ENCODE results near the gene S1PR4. TPM values are rescaled to one million over a fixed set of nuclear protein-coding genes. Genes with fewer than 3 reads are reported as not detected.
"Not testable (repeated sequence)": the region's sequence is repeated elsewhere in the genome, so short reads cannot be mapped to it uniquely, and the experiment has no call there.

S1PR4 gene
- total and polyA plus RNA-seq, 2 experiments from 2014 or later: 0.07 TPM; not detected in 1

DNA sequence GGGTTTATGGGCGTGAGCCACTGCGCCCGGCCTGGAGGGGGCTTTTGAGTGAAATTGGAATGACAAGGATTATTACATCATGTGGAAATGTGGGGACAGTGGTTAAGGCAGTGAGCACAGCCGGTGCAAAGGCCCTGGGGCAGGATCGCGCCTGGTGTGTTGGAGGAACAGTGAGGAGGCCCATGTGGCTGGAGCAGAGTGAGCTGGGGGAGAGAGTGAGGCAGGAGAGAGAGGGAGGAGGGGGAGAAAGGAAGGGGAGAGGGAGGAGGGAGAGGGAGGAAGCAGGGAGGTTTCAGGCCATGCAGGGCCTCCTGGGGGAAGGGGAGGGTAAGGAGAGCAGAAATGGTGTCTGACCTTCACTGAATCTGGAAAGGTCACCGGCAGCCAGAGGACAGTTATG is 34.6 kb downstream of the S1PR4 start:
- Histone ChIP-seq H3K27ac (no peak overlapping the region), H3K9me2 (replicated peaks; ENCODE audit: insufficient read depth) (no peaks in the 10 kb centered on the region), H3K4me1 (ENCODE audit: insufficient read depth) (no peaks in the 10 kb centered on the region), H3K4me2 (no peak overlapping the region), H3K36me3 (replicated peaks; ENCODE audit: insufficient read depth, low read depth) (no peaks in the 10 kb centered on the region), H3K4me3 (no peak overlapping the region), H3K9me3 (ENCODE audit: low read depth) (no peaks in the 10 kb centered on the region), H2AFZ (no peak overlapping the region), H3K79me2 (no peaks in the 10 kb centered on the region), H3K27me3 (no peaks in the 10 kb centered on the region), H4K20me1 (ENCODE audit: insufficient read depth, poor library complexity, severe bottlenecking) (no peaks in the 10 kb centered on the region)
- no peak for DNase-seq (ENCODE audit: low spot score)
- no peak for TF ChIP-seq EZH2phosphoT487 (IDR thresholded peaks at IDR 0.05; ENCODE audit: low read depth, severe bottlenecking, unreplicated experiment)
- TF ChIP-seq, protein P1, sequence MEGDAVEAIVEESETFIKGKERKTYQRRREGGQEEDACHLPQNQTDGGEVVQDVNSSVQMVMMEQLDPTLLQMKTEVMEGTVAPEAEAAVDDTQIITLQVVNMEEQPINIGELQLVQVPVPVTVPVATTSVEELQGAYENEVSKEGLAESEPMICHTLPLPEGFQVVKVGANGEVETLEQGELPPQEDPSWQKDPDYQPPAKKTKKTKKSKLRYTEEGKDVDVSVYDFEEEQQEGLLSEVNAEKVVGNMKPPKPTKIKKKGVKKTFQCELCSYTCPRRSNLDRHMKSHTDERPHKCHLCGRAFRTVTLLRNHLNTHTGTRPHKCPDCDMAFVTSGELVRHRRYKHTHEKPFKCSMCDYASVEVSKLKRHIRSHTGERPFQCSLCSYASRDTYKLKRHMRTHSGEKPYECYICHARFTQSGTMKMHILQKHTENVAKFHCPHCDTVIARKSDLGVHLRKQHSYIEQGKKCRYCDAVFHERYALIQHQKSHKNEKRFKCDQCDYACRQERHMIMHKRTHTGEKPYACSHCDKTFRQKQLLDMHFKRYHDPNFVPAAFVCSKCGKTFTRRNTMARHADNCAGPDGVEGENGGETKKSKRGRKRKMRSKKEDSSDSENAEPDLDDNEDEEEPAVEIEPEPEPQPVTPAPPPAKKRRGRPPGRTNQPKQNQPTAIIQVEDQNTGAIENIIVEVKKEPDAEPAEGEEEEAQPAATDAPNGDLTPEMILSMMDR (IDR thresholded peaks at IDR 0.05; ENCODE audit: poor library complexity): no peak
- no peak for TF ChIP-seq EZH2 (IDR thresholded peaks at IDR 0.05; ENCODE audit: borderline replicate concordance)
- WGBS (ENCODE audit: low lambda C conversion rate, missing lambda C conversion rate): 98% methylated on average over 7 of the region's 7 CpGs

DNA sequence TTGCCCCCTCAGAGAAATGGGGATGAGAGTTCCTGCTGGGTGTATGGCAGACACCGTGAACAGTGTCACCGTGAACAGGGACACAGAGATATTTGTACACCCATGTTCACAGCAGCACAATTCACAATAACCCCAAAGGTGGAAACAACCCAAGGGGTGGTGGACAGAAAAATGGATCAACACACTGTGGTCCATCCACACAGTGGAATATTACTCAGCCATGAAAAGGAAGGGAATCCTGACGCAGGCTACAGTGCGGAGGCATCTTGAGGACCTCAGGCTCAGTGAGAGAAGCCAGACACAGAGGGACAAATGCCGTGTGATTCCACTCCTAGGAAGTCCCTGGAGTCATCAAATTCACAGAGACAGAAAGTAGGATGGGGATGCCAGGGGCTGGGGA is 38.3 kb downstream of the S1PR4 start:
- WGBS (ENCODE audit: low lambda C conversion rate, missing lambda C conversion rate): 96% methylated on average over 5 of the region's 5 CpGs
- H3K9me3 ChIP-seq (ENCODE audit: low read depth): no peaks in the 10 kb centered on the region

DNA sequence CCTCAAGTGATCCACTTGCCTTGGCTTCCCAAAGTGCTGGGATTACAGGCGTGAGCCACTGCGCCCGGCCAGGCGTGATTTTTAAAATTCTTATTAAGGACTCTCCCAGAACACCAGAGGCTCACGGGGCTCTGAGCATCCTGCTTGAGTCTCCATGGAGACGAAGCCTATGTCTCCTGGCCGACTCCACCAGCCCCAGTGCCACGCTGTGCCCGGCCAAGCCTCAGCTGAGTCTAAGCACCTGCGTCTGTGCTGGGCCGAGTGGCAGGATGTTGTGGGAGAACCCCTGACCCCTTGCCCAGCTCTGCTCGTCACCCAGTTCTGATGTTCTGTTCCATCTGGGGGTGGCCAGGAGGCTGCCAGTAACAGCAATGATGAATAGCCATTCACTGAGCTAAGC is 42.0 kb downstream of the S1PR4 start:
- no peak for DNase-seq (ENCODE audit: low spot score)
- no peak overlapping the region for H3K27ac ChIP-seq
- no peaks in the 10 kb centered on the region for H4K20me1 ChIP-seq (ENCODE audit: insufficient read depth, poor library complexity, severe bottlenecking)
- peaks cover 13% of the 10 kb centered on the region for H3K27me3 ChIP-seq
- no peaks in the 10 kb centered on the region for H3K9me2 ChIP-seq (replicated peaks; ENCODE audit: insufficient read depth)
- no peak overlapping the region for H3K4me2 ChIP-seq
- H3K36me3 ChIP-seq (replicated peaks; ENCODE audit: insufficient read depth, low read depth): no peaks in the 10 kb centered on the region
- H3K9me3 ChIP-seq (ENCODE audit: low read depth): no peaks in the 10 kb centered on the region
- TF ChIP-seq EZH2phosphoT487 (IDR thresholded peaks at IDR 0.05; ENCODE audit: low read depth, severe bottlenecking, unreplicated experiment): no peak
- TF ChIP-seq, protein P1 (IDR thresholded peaks at IDR 0.05; ENCODE audit: poor library complexity): no peak
- no peak for TF ChIP-seq EZH2 (IDR thresholded peaks at IDR 0.05; ENCODE audit: borderline replicate concordance)
- H2AFZ ChIP-seq: no peak overlapping the region
- no peak overlapping the region for H3K4me3 ChIP-seq
- H3K4me1 ChIP-seq (ENCODE audit: insufficient read depth): no peaks in the 10 kb centered on the region
- 85% methylated on average over 12 of the region's 12 CpGs for WGBS (ENCODE audit: low lambda C conversion rate, missing lambda C conversion rate)
- no peaks in the 10 kb centered on the region for H3K79me2 ChIP-seq

More for the DNA sequence above, 38.3 kb downstream of the S1PR4 start:
- H3K27ac ChIP-seq: no peak overlapping the region
- no peak overlapping the region for H2AFZ ChIP-seq
- no peak for DNase-seq (ENCODE audit: low spot score)
- no peaks in the 10 kb centered on the region for H4K20me1 ChIP-seq (ENCODE audit: insufficient read depth, poor library complexity, severe bottlenecking)
- H3K4me3 ChIP-seq: no peak overlapping the region
- H3K4me2 ChIP-seq: no peak overlapping the region
- H3K79me2 ChIP-seq: no peaks in the 10 kb centered on the region
- no peaks in the 10 kb centered on the region for H3K4me1 ChIP-seq (ENCODE audit: insufficient read depth)
- H3K9me2 ChIP-seq (replicated peaks; ENCODE audit: insufficient read depth): no peaks in the 10 kb centered on the region
- H3K36me3 ChIP-seq (replicated peaks; ENCODE audit: insufficient read depth, low read depth): no peaks in the 10 kb centered on the region
- H3K27me3 ChIP-seq: no peaks in the 10 kb centered on the region
- TF ChIP-seq EZH2 (IDR thresholded peaks at IDR 0.05; ENCODE audit: borderline replicate concordance): no peak
- TF ChIP-seq, protein P1 (IDR thresholded peaks at IDR 0.05; ENCODE audit: poor library complexity): no peak
- no peak for TF ChIP-seq EZH2phosphoT487 (IDR thresholded peaks at IDR 0.05; ENCODE audit: low read depth, severe bottlenecking, unreplicated experiment)

DNA sequence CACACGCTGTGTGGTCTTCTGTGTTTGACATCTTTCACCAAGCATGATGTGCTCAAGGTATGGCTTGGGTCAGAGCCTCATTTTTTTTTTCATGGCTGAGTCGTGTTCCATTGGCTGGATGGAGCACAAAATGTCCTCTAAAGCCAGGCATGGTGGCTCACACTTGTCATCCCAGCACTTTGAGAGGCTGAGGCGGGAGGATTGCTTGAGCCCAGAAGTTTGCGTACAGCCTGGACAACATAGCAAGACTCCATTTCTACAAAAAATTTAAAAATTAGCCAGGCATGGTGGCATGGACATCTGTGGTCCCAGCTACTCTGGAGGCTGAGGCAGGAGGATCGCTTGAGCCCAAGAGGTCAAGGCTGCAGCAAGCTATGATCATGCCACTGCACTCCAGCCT is 43.0 kb downstream of the S1PR4 start:
- H3K27me3 ChIP-seq: peaks cover 22% of the 10 kb centered on the region
- H3K36me3 ChIP-seq (replicated peaks; ENCODE audit: insufficient read depth, low read depth); H3K4me2 ChIP-seq; H3K9me3 ChIP-seq (ENCODE audit: low read depth); H4K20me1 ChIP-seq (ENCODE audit: insufficient read depth, poor library complexity, severe bottlenecking); H2AFZ ChIP-seq; H3K9me2 ChIP-seq (replicated peaks; ENCODE audit: insufficient read depth); DNase-seq (ENCODE audit: low spot score); H3K4me1 ChIP-seq (ENCODE audit: insufficient read depth); H3K4me3 ChIP-seq; H3K27ac ChIP-seq; H3K79me2 ChIP-seq: not testable (repeated sequence)
- WGBS (ENCODE audit: low lambda C conversion rate, missing lambda C conversion rate): 93% methylated on average over 5 of the region's 5 CpGs

Data from hepatocyte (in vitro differentiated cells).